PFSK-1 (cell line): Measurements from ENCODE around the gene TMC6.
A peak's percentile ranks its signal among the peaks of the same experiment; 100 is the strongest.

Source experiments
- FOXP2 ChIP-seq: optimal IDR thresholded peaks from 2 replicates; pipeline ENCODE3; 2011; ENCODE audit warnings: borderline replicate concordance, control low read depth, inconsistent platforms; ENCODE audit not compliant: insufficient read depth; ENCODE audit errors: extremely low read length, extremely low read depth
- POLR2AphosphoS5 ChIP-seq: IDR thresholded peaks from 2 replicates; pipeline ENCODE4 v1.6.1; 2012; ENCODE audit warnings: low read depth, mild to moderate bottlenecking, control low read depth, low read length, moderate library complexity
- REST ChIP-seq, 2 experiments: IDR thresholded peaks; 2 replicates each; pipeline versions ENCODE4 v1.6.1 to v1.8.0; 2011 to 2012; ENCODE audit warnings: low read depth in 2 of 2, low read length in 2 of 2, control low read depth in 1 of 2, inconsistent platforms in 1 of 2, mild to moderate bottlenecking in 1 of 2, moderate library complexity in 1 of 2; ENCODE audit not compliant: insufficient read depth in 1 of 2
- SIN3A ChIP-seq: IDR thresholded peaks from 2 replicates; pipeline ENCODE4 v1.6.1; 2012; ENCODE audit warnings: mild to moderate bottlenecking, low read length, moderate library complexity, borderline replicate concordance; ENCODE audit not compliant: insufficient read depth
- TAF1 ChIP-seq: IDR thresholded peaks from 2 replicates; pipeline ENCODE4 v1.6.1; 2012; ENCODE audit warnings: low read length, control low read depth, borderline replicate concordance; ENCODE audit not compliant: insufficient read depth

Gene TMC6

GRCh38 chr17:78168242-78168902 is 39.8 kb upstream of the TMC6 start, which contains the start of gene SYNGR2:
TSS of gene SYNGR2 (plus strand) at chr17:78168581. CDS start at chr17:78168617, 36 bp downstream.
- TF ChIP-seq TAF1: peak; percentile 74; the same call in 1 of the 2 replicates
- peak; percentile 72; the same call in 1 of the 2 replicates for TF ChIP-seq POLR2AphosphoS5
- TF ChIP-seq FOXP2: peak; percentile 81
- TF ChIP-seq REST (IDR thresholded peaks at IDR 0.05; ENCODE audit: insufficient read depth in 1 of 2, low read depth in 2 of 2, low read length in 2 of 2): 0 out of 4 replicates have a peak, but pooled peaks of 1 of the 2 experiments have one; percentile 37
- 0 out of 2 replicates have a peak, but pooled peaks have one; percentile 7 for TF ChIP-seq SIN3A

GRCh38 chr17:78166416-78166815 is 37.9 kb upstream of the TMC6 start:
- no peak for TF ChIP-seq POLR2AphosphoS5
- no peak for TF ChIP-seq REST (IDR thresholded peaks at IDR 0.05; ENCODE audit: insufficient read depth in 1 of 2, low read depth in 2 of 2, low read length in 2 of 2)
- no peak for TF ChIP-seq SIN3A
- TF ChIP-seq FOXP2: no peak
- no peak for TF ChIP-seq TAF1

- TF ChIP-seq TAF1 (no peak), SIN3A (no peak), FOXP2 (no peak), POLR2AphosphoS5 (no peak), REST (IDR thresholded peaks at IDR 0.05; ENCODE audit: insufficient read depth in 1 of 2, low read depth in 2 of 2, low read length in 2 of 2) (no peak)
Observed at GRCh38 chr17:78164748-78165607, 36.4 kb upstream of the TMC6 start.

GRCh38 chr17:78163881-78164747 is 35.6 kb upstream of the TMC6 start:
- TF ChIP-seq SIN3A: no peak
- no peak for TF ChIP-seq POLR2AphosphoS5
- TF ChIP-seq REST (IDR thresholded peaks at IDR 0.05; ENCODE audit: insufficient read depth in 1 of 2, low read depth in 2 of 2, low read length in 2 of 2): no peak
- TF ChIP-seq TAF1: no peak
- no peak for TF ChIP-seq FOXP2
